ENCODE measurements around the gene LDLRAD3. TPM values are rescaled to one million over a fixed set of nuclear protein-coding genes. Genes with fewer than 3 reads are reported as not detected.

The LDLRAD3 gene, protein sequence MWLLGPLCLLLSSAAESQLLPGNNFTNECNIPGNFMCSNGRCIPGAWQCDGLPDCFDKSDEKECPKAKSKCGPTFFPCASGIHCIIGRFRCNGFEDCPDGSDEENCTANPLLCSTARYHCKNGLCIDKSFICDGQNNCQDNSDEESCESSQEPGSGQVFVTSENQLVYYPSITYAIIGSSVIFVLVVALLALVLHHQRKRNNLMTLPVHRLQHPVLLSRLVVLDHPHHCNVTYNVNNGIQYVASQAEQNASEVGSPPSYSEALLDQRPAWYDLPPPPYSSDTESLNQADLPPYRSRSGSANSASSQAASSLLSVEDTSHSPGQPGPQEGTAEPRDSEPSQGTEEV
- total RNA-seq = 3.3 and 3.6 TPM in 2 replicates

DNA sequence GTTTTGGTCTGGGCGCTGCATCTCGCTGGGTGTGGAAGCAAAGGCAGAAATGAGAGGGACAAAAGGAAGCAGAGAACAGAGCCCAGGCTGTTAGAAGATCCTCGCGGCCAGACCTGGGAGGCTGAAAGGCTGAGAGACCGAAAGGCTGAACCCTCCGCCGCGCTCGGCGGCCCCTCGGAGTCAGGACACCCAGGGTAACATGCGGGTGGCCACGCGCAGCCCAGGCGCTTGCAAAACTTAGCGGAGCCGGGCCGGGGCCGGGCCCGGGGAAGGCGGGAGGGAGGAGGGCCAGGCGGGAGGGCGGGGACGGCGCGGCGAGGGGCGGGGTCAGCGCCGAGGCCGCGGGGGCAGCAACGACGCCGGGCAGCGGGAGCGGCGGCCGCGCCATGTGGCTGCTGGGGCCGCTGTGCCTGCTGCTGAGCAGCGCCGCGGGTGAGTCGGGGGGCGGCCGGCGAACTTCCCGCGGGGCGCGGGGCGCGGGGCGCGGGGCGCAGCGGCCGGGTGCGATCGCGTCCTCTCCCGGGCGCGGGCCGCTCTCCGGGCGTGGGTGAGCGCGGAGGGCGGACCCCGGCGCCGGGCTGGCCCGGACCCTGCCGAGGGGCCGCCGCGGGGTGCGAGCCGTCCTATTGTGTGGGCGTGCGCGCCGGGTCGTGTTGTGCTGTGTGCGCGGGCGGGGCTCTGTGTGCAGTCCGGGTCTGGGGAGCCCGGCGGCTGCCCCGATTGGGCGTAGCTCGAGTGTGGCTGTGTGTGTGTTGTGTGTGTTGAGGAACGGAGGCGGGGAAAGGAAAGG is at the start of gene LDLRAD3:
LDLRAD3 (plus strand) TSS at position 350 of the 790 bp plus-strand sequence; CDS start at position 387, 37 bp downstream.

